CD4-positive, alpha-beta T cell treated with Interleukin-4 for 4 hours (primary cell): ENCODE data around the gene SRA1.
A peak's percentile ranks its signal among the peaks of the same experiment; 100 is the strongest.
"Not testable (repeated sequence)": the region's sequence is repeated elsewhere in the genome, so short reads cannot be mapped to it uniquely, and the experiment has no call there.

Source experiments
- DNase-seq: peaks from one replicate; pipeline ENCODE4 v3.0.0-alpha.2; 2020

Gene SRA1

DNA sequence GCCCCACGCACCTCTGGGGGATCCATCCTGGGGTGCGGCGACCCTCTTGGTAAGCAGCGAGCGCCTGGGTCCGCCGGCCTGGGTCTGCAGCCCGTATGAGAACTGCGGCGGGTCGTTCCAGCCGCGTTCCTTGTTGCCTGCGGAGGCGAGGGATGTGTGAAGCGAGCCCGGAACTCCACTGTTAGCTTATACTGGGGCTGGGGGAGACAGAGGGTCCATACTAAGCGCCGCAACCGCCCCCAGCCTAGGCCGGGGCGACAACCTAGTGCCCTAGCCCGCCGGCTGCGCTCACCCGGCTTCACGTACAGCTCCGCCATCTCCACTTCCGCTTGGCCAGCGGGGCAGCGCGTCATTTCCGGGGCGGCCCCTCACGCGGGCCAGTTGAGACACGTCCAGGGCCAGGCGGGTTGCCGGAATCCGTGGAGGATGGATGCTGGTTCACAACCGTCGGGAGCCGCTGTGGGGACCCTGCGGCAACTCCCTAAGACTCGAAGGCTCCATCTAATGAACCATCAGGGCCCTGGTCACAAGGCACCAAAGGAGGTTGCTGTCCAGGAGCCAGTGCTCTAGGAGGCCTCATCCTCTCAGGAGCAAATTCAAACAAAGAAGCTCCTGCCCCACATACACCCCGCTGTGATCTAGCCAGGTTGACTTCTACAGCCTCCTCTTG is at the start of gene SRA1:
SRA1 (minus strand) TSS at position 338 of the 670 bp plus-strand sequence; CDS start at position 317, 21 bp downstream.
- peak; percentile 79 for DNase-seq

DNA sequence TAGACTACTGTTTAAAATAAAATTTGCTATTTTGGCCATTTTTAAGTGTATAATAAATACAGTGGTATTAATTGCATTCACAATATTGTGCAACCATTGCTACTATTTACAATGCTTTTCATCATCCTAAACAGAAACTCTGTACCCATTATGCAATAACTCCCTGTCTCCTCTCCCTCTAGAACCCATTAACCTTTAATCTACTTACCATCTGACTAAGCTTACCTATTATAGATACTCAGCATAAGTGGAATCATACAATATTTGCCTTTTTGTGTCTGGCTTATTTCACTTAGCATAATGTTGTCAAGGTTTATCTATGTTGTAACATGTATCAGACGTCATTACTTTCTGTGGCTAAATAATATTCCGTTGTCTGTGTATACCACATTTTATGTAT is 49.8 kb upstream of the SRA1 start:
- no peak for DNase-seq

DNA sequence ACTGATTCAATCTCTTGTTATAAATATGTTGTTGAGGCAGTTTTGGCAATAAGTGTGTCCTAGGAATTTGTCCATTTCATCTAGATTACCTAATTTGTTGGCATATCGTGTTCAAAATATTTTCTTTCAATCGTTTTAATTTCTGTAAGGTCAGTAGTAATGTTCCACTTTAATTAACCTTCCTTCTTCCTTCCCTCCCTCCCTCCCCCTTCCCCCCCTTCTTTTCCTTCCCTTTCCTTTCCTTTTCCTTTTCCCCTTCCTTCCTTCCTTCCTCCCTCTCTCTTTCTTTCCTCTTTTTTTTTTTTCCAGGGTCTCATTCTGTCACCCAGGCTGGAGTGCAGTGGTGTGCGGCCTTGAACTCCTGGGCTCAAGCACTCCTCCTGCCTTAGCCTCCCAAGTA is 48.6 kb upstream of the SRA1 start:
- DNase-seq, result no peak

DNA sequence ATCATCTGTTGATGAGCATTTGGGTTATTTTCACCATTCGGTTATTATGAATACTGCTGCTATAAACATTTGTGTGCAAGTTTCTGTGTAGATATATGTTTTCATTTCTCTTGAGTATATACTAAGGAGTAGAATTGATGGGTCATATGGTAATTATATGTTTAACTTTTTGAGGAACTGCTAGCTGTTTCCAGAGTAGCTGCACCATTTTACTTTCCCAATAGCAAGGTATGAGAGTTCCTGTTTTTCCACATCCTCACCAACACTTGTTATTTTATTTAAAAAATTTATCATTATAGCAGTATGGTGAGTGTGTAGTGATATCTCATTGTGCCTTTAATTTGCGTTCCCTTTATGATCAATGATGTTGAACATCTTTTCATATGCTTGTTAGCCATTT is 46.5 kb upstream of the SRA1 start:
- DNase-seq, result no peak

DNA sequence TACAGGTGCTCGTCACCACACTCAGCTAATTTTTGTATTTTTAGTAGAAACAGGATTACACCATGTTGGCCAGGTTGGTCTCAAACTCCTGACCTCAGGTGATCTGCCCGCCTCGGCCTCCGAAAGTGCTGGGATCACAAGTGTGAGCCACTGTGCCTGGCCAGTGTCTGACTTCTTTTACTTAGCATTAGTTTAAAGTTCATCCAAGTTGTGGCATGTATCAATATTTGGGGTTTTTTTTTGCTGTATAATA is 46.1 kb upstream of the SRA1 start:
- DNase-seq, result not testable (repeated sequence)

DNA sequence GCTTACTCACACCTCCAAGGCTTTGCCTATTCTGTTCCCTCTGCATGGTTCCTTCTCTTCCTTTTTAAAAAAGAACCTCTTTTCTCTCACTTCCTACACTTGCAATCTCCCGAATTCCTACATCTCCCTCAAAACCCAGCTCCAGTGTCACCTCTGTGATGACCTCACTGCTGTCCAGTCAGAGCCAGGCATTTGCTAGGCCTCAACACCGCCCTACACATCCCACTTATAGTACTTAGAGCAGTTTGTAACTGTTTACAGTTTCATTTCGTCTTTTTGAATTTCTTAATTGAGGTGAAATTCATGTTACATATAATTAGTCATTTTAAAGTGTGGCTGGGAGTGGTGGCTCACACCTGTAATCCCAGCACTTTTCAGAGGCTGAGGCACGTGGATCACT is 44.9 kb upstream of the SRA1 start:
- DNase-seq, result no peak

DNA sequence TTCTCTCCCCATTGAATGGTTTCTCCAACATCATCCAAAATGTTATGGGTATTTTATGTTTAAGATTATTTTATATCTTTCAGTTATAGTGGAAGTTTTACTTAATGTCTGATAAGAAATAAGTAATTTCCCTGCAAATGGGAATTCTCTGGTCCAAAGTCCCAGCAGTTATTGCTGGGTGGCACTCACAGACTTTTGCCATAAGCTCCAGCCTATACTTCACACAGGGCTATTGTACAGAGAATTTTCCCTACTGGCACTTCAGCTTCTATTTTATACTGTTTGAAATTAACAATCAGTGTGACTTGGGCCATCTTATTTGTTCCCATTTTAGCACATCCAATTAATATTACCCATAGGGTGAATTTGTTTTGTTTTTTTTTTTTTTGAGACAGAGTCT is 42.8 kb upstream of the SRA1 start:
- no peak for DNase-seq

DNA sequence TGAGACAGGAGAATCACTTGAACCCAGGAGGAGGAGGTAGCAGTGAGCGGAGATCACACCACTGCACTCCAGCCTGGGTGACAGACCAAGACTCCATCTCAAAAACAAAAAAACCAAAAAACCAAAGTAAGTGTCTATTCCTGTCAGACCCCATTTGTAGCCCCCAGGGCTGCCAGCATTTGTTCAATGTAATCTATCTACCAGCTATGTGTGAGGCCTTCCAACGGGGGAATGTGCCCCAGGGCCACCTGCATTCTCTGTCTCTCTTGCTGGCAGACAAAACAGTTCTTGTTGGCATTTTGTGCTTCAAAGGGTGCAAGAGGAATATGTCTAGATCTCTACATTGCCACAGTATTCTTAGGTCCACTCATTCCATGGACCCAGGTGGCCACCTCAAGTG is 41.6 kb upstream of the SRA1 start:
- DNase-seq, result no peak

DNA sequence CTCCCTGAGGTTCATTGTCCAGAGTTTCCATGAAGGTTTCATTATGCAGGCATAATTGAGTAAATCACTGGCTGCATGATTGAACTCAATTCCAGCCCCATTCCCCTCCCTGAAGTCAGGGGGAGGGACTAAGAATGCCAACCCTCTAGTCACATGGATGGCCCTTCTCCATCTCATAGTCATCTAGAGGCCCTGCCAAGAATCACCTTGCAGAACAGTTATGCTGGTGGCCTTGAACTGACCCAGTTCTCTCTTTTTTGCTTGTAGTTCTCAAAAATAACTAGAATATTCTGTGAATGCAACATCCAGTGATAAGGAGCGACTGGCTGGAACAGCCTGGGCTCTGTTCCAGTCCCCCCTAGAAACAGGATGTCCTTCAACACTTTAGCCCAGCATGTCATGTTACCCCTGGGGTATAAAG is 39.1 kb upstream of the SRA1 start:
- no peak for DNase-seq

DNA sequence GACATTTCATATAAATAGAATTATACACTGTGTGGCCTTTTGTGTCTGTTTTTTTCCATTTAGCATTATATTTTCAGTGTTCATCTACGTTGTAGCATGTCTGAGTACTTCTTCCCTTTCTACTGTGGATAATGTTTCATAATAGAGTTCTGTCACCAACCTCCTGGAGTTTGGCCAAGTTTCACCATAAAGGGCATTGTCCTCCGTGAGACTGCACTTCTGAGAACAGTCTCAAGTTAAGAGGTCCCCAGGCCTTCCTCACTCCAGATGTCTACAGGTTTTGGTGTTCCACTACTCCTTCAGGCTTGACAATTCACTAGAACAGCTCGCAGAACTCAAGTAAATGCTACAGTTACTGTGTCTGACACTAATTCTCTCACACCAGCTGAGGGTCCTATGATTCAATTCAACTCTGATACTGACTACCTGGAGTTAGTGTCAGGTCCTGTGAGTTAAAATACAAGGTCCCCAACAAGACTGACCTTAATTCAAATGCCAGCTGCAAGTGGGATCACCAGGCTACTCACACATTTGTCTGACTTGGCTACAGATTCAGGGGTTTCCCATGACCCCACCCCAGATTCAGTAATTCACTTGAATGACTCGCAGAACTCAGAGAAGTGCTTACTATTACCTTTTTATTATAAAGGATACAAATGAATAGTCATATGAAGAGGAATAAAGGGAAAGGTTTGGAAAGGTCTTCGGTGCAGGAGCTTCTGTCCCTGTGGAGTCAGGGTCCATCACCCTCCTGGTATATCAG is 38.4 kb upstream of the SRA1 start:
- no peak for DNase-seq

DNA sequence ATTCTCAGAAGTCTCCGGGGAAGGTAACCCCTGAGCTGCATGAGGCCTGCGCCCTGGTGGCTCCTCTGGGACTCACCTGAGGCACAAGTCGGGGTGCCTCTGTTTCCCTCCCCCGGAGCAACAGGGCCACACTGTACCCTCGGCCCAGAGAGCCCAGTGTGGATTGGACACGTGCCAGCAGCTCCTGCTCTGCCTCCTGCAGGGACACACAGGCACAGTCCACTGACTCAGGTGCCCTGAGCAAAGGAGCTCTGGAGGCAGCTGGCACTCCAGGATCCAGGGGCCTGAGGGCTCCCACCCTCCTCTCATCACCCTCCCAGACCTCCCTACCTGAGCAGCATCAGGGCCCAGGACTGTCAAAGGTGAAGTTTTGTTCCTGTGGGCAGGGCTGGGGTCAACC is 36.9 kb upstream of the SRA1 start:
- DNase-seq, result no peak

DNA sequence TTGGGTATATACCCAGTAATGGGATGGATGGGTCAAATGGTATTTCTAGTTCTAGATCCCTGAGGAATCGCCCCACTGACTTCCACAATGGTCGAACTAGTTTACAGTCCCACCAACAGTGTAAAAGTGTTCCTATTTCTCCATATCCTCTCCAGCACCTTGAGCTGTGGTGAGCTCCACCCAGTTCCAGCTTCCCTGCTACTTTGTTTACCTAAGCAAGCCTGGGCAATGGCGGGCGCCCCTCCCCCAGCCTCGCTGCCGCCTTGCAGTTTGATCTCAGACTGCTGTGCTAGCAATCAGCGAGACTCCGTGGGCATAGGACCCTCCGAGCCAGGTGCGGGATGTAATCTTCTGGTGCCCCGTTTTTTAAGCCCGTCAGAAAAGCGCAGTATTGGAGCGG is 35.8 kb upstream of the SRA1 start:
- DNase-seq, result not testable (repeated sequence)

DNA sequence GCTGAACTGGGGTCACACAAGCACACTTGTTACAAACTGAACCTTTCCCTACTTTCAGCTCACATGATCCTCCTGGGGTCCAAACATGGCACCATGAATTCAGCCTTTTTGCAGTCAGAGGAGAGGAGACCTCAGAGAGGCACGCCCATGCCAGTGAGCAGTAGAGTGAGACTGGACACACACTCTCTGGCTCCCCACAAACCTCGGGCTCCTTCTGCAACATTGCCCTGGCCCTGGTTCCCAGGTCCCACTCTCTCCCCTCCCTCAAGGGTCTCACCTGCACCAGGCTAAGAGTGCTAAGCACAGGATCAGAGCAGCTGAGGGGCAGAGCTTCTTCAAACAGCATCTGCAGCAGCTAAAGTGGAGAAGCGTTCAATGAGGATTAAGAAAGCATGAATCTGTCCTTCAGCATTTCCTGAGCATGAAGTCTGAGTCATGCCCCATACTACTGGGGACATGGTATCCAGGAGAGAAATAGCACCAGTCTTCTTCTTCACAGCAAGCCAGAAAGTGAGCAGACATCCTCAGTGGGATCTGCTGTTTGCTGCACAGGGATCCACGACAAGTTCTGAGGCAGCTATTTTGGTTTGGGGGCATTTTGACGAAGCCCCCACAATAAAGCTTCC is 34.6 kb upstream of the SRA1 start:
- no peak for DNase-seq

DNA sequence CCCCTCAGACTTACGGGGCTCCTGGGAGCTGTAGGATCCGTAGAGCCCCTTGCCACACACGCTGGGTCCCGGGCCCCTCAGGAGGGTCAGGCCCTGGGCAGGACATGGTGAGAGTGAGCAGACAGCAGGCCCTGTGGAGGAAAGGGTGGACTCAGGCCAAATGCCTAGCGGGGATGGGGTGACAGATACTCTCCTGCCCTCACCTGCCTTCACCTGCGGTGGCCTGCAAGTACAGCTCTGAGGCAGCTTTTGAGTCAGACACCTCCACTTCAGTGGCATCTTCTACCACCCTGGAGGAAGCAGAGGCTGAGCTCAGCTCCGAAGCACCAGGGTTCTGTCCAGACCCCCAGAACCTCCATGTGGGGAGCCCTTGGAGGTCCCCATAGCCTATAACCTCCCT is 33.6 kb upstream of the SRA1 start:
- DNase-seq, result no peak

DNA sequence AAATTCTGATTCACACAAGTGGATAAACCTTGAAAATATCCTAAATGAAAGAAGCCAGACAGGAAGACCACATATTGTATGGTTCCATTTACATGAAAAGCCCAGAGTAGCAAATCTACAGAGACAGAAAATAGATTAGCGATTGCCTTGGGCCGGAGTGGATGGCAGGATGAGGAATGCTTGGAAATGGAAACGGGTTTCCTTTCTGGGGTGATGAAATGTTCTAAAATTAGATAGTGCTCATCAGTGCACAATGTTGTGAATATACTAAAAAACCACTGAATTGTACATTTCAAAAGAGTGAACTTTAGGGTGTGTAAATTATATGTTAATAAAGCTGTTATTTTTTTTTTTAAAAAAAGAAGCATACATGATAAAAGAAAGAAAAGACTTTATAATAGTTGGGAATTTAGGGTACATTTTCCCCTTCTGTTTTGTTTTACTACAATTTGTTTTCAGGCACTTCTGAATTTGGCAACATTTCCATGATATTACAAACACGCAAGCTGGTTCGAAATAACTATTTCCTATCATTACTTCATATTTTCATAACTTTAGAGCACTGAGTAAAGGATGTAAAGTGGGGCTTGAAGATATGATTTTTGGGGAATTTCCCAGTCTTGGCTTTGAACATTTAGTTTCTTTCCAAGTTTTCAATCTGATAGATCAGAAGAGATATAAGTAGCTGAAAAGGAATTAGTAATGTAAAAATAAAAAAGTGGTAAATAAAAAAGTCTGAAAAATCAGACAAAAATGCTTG is 31.2 kb upstream of the SRA1 start:
- no peak for DNase-seq

DNA sequence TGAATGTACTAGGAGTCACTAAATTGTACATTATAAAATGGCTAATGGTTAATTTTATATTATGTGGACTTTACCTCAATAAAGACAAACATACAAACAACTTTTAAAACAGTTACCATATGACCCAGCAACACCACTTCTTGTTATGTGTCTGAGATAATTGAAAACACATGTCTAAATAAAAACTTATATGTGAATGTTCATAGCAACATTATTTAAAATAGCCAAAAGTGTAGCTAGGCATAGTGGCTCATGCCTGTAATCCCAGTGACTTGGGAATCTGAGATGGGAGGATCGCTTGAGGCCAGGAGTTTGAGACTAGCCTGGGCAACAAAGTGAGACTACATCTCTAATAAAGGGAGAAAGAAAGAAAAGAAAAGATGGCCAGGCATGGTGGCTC is 30.2 kb upstream of the SRA1 start:
- DNase-seq, result no peak

DNA sequence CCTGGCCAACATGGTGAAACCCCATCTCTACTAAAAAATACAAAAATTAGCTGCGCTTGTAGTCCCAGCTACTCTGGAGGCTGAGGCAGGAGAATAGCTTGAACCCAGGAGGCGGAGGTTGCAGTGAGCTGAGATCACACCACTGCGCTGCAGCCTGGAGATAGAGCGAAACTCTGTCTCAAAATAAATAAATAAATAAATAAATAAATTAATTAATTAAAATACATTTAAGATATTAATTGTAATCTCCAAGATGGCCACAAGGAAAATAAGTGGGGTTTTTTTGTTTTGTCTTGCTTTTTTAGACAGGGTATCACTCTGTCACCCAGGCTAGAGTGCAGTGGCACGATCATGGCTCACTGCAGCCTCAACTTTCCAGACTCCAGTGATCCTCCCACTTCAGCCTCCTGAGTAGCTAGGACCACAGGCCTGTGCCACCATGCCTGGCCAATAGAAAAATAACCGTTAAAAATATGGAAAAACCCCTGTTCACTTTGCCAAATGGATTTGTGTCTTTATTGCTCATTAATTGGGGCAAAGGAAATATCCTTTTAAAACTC is 22.0 kb upstream of the SRA1 start:
- DNase-seq, result not testable (repeated sequence)

DNA sequence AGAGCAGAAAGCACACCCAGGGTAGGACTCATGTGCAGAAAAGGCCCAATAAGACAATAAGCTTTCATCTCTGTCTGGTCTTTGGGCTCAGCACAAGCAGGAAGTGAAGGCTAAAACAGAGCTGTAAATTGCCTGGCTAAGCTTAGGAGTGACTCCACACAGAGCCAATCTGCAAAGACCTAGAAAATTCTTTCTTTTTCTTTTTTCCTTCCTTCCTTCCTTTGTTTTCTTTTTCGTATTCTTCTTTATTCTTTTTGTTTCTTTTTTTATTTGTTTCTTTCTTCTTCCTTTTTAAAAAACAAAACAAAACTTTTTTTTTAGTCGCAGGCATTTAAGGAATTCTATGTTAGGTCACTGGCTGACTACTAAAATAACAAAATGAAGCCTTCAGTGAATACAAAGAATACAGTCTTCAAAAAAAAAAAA is 19.5 kb upstream of the SRA1 start:
- no peak for DNase-seq

DNA sequence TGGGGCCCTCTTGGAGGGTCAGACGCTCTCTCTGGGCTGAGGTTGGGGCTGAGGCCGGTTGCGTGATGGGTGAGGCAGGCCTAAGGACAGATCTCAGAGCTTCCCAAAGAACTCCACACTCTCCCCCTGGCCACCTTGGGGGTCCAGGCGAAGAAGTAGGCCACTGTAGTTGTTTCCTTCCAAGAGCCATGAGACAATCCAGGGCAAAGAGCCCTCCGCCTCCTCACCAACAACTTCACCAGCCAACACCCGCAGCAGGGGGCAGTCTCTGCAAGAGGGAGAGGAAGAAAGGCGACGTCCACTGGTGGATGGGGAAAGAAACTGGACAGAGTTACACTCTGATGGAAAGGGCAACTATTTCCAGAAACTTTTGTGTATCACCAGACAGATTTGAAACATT is 18.0 kb upstream of the SRA1 start:
- no peak for DNase-seq

DNA sequence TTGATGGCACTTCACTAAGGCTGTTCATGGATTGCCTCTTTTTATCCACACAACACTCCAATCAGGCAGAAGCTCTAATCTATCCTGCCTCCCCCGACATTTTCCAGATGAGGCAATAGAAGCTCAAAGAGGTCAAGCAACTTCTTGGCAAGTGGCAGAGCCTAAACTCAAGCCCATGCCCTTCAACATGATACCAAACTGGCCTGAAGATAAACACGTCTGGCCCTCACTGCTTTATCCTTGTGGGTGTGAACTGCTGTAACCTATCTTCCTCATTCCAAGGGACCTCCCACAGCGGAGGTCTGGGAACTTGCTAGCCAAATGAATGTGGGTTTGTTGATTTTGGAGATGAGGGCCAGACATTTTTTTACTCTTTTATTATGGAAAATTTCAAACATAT is 16.9 kb upstream of the SRA1 start:
- no peak for DNase-seq

DNA sequence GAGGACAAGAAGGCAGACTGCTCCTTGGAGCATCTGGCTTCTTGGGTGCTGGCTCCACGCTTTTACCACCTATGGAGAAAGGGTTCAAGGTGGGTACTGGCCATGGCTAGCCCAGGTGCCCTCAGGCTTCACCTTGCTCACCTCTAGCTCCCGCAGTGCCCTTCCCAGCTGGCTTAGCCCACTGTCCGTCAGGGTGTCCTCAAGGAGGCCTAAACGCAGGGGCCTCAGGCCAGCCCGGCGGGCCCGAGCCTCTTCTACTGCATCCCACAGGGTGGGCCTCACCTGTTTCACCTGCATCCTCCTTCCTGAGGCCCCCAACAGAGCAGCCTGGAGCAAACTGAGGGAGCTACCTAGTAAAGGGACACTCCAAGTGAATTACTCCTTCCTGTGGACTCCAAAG is 16.4 kb upstream of the SRA1 start:
- no peak for DNase-seq

DNA sequence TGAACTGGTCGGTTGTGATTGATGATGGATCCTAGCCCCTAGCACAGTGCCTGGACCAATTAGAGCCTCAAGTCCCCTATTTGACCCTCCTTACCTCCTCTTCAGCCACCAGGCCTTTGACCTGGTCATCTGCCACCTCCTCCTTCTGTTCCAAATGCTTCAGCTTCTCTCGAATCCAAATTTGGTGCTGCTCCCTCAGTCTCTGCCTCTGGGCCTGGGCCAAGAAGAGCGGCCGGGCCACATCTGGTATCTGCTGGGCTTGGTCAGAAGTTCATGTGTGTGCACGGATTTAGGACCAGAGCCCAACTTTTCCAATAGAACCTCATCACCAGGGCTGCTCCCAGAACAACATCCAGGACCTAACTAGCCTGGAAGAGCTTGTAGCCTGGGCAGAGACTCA is 13.8 kb upstream of the SRA1 start:
- DNase-seq, result no peak

DNA sequence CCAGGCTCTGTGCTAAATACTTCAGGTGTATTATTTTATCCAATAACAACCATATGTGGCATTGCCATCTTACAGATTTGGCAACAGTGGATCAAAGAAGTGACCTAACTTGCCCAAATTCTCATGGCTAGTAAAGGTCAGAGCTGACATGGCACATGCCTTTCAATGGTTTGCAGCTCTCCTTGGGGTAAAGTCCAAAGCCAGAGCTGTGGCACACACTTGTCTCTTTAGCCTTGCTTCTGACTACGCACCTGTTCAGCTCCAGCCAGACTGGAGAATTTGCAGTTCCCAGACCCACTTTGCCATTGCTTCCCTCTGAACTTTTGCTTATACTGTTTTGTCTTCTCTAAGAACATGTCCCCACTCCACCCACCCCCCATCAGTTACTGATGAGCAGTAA is 13.2 kb upstream of the SRA1 start:
- DNase-seq, result no peak

DNA sequence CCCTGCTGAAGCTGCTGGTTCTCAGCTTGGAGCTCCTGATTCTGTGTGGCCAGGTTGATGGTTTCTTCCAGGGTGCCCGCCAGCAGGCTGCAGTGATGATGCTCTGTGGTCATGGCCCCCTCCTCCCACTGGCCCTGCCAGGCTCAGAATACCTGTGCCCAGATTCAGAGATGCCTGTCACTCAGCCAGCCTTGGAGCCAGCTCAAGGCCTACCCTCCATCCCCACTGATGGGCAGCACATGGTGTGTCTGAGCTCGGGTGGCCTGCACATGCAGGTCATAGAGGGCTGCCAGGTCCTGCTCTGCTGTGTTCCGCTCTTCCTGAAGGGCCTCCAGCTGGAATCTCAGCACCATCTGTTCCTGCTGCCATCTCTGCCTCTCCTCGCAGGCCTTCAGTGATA is 12.8 kb upstream of the SRA1 start:
- DNase-seq, result no peak
